Tibial nerve (tissue), 4 donors: Measurements from ENCODE around the gene FAM117A. TPM values are rescaled to one million over a fixed set of nuclear protein-coding genes. Genes with fewer than 3 reads are reported as not detected.
A peak's percentile ranks its signal among the peaks of the same experiment; 100 is the strongest.
"Not testable (repeated sequence)": the region's sequence is repeated elsewhere in the genome, so short reads cannot be mapped to it uniquely, and the experiment has no call there.

Experiments
- DNase-seq, 2 donors: peaks; one replicate each; pipeline ENCODE4 v3.0.0-alpha.2; 2019; ENCODE audit warnings: low spot score in 2 of 2
- H3K27ac ChIP-seq, 4 donors: fragments of 200-600 bp; sonication (generic) in 3 of 4; one replicate each; pipeline ENCODE4 v1.5.1; 2017 to 2019; ENCODE audit warnings: mild to moderate bottlenecking in 1 of 4
- H3K27me3 ChIP-seq, 2 donors: fragments of 200-600 bp; sonication (generic) in 1 of 2; one replicate each; pipeline versions ENCODE4 v1.5.1 to v1.6.0; 2017 to 2019
- H3K36me3 ChIP-seq, 3 donors: fragments of 200-600 bp; sonication (generic); one replicate each; pipeline ENCODE4 v1.5.1; 2018 to 2019
- H3K4me1 ChIP-seq, 4 donors: fragments of 200-600 bp; sonication (generic) in 3 of 4; one replicate each; pipeline ENCODE4 v1.5.1; 2017 to 2019
- H3K4me3 ChIP-seq, 4 donors: fragments of 200-600 bp; sonication (generic) in 3 of 4; one replicate each; pipeline ENCODE4 v1.5.1; 2017 to 2019; ENCODE audit warnings: mild to moderate bottlenecking in 1 of 4, moderate library complexity in 1 of 4
- H3K9me3 ChIP-seq, 4 donors: fragments of 200-600 bp; sonication (generic) in 3 of 4; one replicate each; pipeline ENCODE4 v1.5.1; 2017 to 2019
- CTCF ChIP-seq, 5 experiments: fragments of 200-600 bp in 3 of 5; fragments of 450-650 bp in 2 of 5; sonication (generic) in 3 of 5; IDR thresholded peaks; one replicate each; pipeline ENCODE4 v1.5.1; 2016 to 2019; ENCODE audit warnings: antibody characterized with exemption in 5 of 5, mild to moderate bottlenecking in 3 of 5, moderate library complexity in 2 of 5
- EP300 ChIP-seq, 2 donors: sonication (generic); formaldehyde crosslinking; IDR thresholded peaks; one replicate each; pipeline ENCODE4 v1.6.1; 2017; ENCODE audit warnings: antibody characterized with exemption in 2 of 2, mild to moderate bottlenecking in 1 of 2
- POLR2A ChIP-seq, 2 donors: fragments of 450-650 bp; IDR thresholded peaks; one replicate each; pipeline ENCODE4 v1.6.1; 2017; ENCODE audit warnings: antibody characterized with exemption in 2 of 2, mild to moderate bottlenecking in 2 of 2, moderate library complexity in 2 of 2
- WGBS, 2 donors: methylation state at CpG; one replicate each; pipeline ENCODE4 v1.1.5; 2018; 5-methylcytosine and 5-hydroxymethylcytosine counted together
- total RNA-seq, 4 donors: library from RNA; depleted of rRNA; stranded (reverse); fragments of >200 nt; gene quantifications; one replicate each; pipeline ENCODE4 v1.1.0, GENCODE V29; 2016

The FAM117A gene
- total RNA-seq, 4 donors from 2014 or later, result 12.9 to 23.1 (median 18.3) TPM

GRCh38 chr17:49677134-49677932 lies 86.6 kb downstream of the FAM117A start:
- Histone ChIP-seq H3K27ac (peak overlapping the region; percentile 96 to 99 (median 99)), H3K4me1 (peaks cover 0 to 52% (median 31%) of the 10 kb centered on the region in 4 donors), H3K36me3 (peaks cover 0 to 14% (median 0%) of the 10 kb centered on the region in 3 donors), H3K4me3 (peak overlapping the region; percentile 69 to 89 (median 86)), H3K27me3 (no peaks in the 10 kb centered on the region), H3K9me3 (no peaks in the 10 kb centered on the region)
- 0 to 1% methylated on average over 8 to 34 of the region's 34 CpGs for WGBS, 2 donors
- peak; percentile 93 for DNase-seq
- no peak for TF ChIP-seq POLR2A (IDR thresholded peaks at IDR 0.05)
- TF ChIP-seq EP300 (IDR thresholded peaks at IDR 0.05), result no peak
- TF ChIP-seq CTCF (IDR thresholded peaks at IDR 0.05), result no peak

DNA sequence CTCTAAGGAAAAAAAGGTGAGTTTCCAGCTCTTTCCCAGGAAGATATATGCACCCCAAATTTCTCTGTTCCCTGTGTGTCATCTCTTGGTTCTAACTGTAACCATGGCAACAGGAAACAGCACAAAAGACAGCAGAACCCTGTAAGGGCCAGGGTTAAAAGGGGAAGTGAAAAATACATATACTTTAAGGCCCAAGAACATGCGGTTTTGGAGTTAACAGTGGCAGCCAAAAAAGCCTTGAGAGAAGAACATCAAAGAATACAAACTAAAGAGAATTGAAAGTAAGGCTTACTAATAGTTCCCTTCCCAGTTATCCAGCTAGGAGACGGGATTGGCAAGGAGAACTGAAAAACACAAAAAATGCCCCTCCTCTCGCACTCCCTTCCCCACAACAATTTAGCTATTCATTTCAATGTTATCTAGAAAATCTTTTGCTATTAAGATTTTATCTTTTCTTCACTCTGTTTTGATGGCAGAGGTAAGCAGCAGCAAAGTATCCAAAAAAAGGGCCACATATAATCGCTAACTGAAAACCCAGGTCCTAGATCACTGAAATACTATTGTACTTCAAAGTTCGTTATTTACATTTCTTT lies 87.6 kb downstream of the FAM117A start:
- Histone ChIP-seq H3K27me3 (no peaks in the 10 kb centered on the region), H3K9me3 (no peaks in the 10 kb centered on the region), H3K4me1 (peaks cover 0 to 62% (median 31%) of the 10 kb centered on the region in 4 donors), H3K27ac (peak overlapping the region in 3 of 4 donors; percentile 96 to 99 (median 99)), H3K4me3 (peak overlapping the region; percentile 69 to 89 (median 86)), H3K36me3 (peaks cover 0 to 14% (median 0%) of the 10 kb centered on the region in 3 donors)
- no peak for DNase-seq
- WGBS, 2 donors, result 27 to 28% methylated on average over 5 of the region's 5 CpGs
- TF ChIP-seq POLR2A (IDR thresholded peaks at IDR 0.05) (no peak), CTCF (IDR thresholded peaks at IDR 0.05) (no peak), EP300 (IDR thresholded peaks at IDR 0.05) (peak in 1 of 2 donors; percentile 33)

DNA sequence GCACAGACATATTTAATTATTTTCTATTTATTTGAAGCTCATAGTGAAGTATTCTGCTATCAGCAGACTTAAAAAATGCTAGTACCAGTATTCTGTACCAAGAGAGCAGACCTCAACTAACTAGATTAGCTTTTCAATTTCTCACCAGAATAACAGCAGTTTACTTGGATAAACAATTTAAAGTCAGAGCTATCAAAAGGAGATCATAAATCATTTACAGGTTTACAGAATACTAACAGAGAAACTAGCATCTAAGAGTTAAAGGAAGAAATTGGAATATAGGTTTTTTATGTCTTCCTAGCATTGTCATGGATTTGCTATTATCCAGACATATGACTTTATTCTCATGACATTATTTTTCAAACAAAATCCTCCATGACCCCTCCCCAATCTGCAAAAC lies 89.4 kb downstream of the FAM117A start:
- no peaks in the 10 kb centered on the region for H3K9me3 ChIP-seq
- no peaks in the 10 kb centered on the region for H3K27me3 ChIP-seq
- H3K27ac ChIP-seq, result peak overlapping the region in 2 of 4 donors; percentile 4 to 29
- H3K36me3 ChIP-seq, result peaks cover 0 to 14% (median 0%) of the 10 kb centered on the region in 3 donors
- TF ChIP-seq EP300 (IDR thresholded peaks at IDR 0.05), result no peak
- no peak for TF ChIP-seq POLR2A (IDR thresholded peaks at IDR 0.05)
- no peak for TF ChIP-seq CTCF (IDR thresholded peaks at IDR 0.05)
- H3K4me1 ChIP-seq, result peaks cover 0 to 79% (median 31%) of the 10 kb centered on the region in 4 donors
- no peak overlapping the region for H3K4me3 ChIP-seq
- DNase-seq, result no peak

- not testable (repeated sequence) for H3K4me3 ChIP-seq, H3K9me3 ChIP-seq, DNase-seq, H3K27me3 ChIP-seq, H3K27ac ChIP-seq
- H3K36me3 ChIP-seq, result peaks cover 0 to 14% (median 0%) of the 10 kb centered on the region in 3 donors
- peaks cover 0 to 79% (median 31%) of the 10 kb centered on the region in 4 donors for H3K4me1 ChIP-seq
- WGBS, 2 donors, result 85 to 91% methylated on average over 6 of the region's 6 CpGs
These were observed 90.3 kb downstream of the FAM117A start for GRCh38 chr17:49673679-49674078.

GRCh38 chr17:49670641-49671040 lies 93.3 kb downstream of the FAM117A start:
- Histone ChIP-seq H3K4me1 (peaks cover 0 to 57% (median 17%) of the 10 kb centered on the region in 4 donors), H3K4me3 (no peak overlapping the region), H3K27me3 (no peaks in the 10 kb centered on the region), H3K36me3 (peaks cover 0 to 23% (median 0%) of the 10 kb centered on the region in 3 donors), H3K27ac (no peak overlapping the region), H3K9me3 (no peaks in the 10 kb centered on the region)
- DNase-seq, result no peak
- TF ChIP-seq EP300 (IDR thresholded peaks at IDR 0.05) (no peak), POLR2A (IDR thresholded peaks at IDR 0.05) (no peak)
- 78 to 80% methylated on average over 4 of the region's 4 CpGs for WGBS, 2 donors

- Histone ChIP-seq H3K27ac (no peak overlapping the region), H3K9me3 (no peaks in the 10 kb centered on the region), H3K4me1 (peaks cover 0 to 51% (median 11%) of the 10 kb centered on the region in 4 donors), H3K36me3 (peaks cover 0 to 23% (median 0%) of the 10 kb centered on the region in 3 donors), H3K4me3 (no peak overlapping the region), H3K27me3 (no peaks in the 10 kb centered on the region)
- DNase-seq, result no peak
- TF ChIP-seq POLR2A (IDR thresholded peaks at IDR 0.05) (no peak), EP300 (IDR thresholded peaks at IDR 0.05) (no peak), CTCF (IDR thresholded peaks at IDR 0.05) (no peak)
- 70 to 77% methylated on average over 1 of the region's 1 CpG for WGBS, 2 donors
These were observed 93.9 kb downstream of the FAM117A start for GRCh38 chr17:49670002-49670401.
